Embryonic facial prominence (tissue), 1 donor: ENCODE results near the gene NFKB1.

Experiments used
- DNase-seq: peaks from one replicate; pipeline ENCODE4 v3.0.0-alpha.2; 2016; ENCODE audit errors: extremely low spot score

The NFKB1 gene

GRCh38 chr4:102500352-102500695 lies 835 bp upstream of the NFKB1 start:
- DNase-seq: no peak

GRCh38 chr4:102501447-102501696 lies 213 bp downstream of the NFKB1 start:
- DNase-seq: no peak

- DNase-seq: no peak
These were observed 1.3 kb downstream of the NFKB1 start for GRCh38 chr4:102502543-102502818.

- DNase-seq: no peak
These were observed 2.2 kb downstream of the NFKB1 start for GRCh38 chr4:102503301-102503746.

GRCh38 chr4:102503831-102504786 lies 3.0 kb downstream of the NFKB1 start:
- DNase-seq: no peak

- no peak for DNase-seq
These were observed 3.8 kb downstream of the NFKB1 start for GRCh38 chr4:102504941-102505340.

- DNase-seq: no peak
These were observed 4.5 kb downstream of the NFKB1 start for GRCh38 chr4:102505708-102506107.

GRCh38 chr4:102506523-102506922 lies 5.4 kb downstream of the NFKB1 start:
- no peak for DNase-seq

- DNase-seq: no peak
These were observed 10.9 kb downstream of the NFKB1 start for GRCh38 chr4:102511830-102512605.

GRCh38 chr4:102514298-102514964 lies 13.3 kb downstream of the NFKB1 start:
- no peak for DNase-seq

- DNase-seq: no peak
These were observed 16.6 kb downstream of the NFKB1 start for GRCh38 chr4:102517753-102518152.

GRCh38 chr4:102518703-102519131 lies 17.6 kb downstream of the NFKB1 start:
- no peak for DNase-seq

- DNase-seq: no peak
These were observed 18.8 kb downstream of the NFKB1 start for GRCh38 chr4:102519925-102520324.

GRCh38 chr4:102521570-102521969 lies 20.4 kb downstream of the NFKB1 start:
- no peak for DNase-seq

- DNase-seq: no peak
These were observed 20.9 kb downstream of the NFKB1 start for GRCh38 chr4:102522031-102522440.

GRCh38 chr4:102524691-102525090 lies 23.5 kb downstream of the NFKB1 start:
- DNase-seq: no peak

GRCh38 chr4:102525097-102525496 lies 23.9 kb downstream of the NFKB1 start:
- no peak for DNase-seq

GRCh38 chr4:102525504-102525903 lies 24.3 kb downstream of the NFKB1 start:
- no peak for DNase-seq

- no peak for DNase-seq
These were observed 25.4 kb downstream of the NFKB1 start for GRCh38 chr4:102526532-102526931.

GRCh38 chr4:102527695-102528283 lies 26.6 kb downstream of the NFKB1 start:
- no peak for DNase-seq

- DNase-seq: no peak
These were observed 28.8 kb downstream of the NFKB1 start for GRCh38 chr4:102529977-102530376.

GRCh38 chr4:102530986-102531385 lies 29.8 kb downstream of the NFKB1 start:
- DNase-seq: no peak
